ENCODE data around the gene SARS1. TPM values are rescaled to one million over a fixed set of nuclear protein-coding genes. Genes with fewer than 3 reads are reported as not detected.

The SARS1 gene
- total and polyA plus RNA-seq, 2 of the 13 experiments (the other 11 are each of a cell fraction or from before 2014, with no cell fraction given), result 103 to 134 TPM

- TF ChIP-seq ZNF460 (CRISPR knock-in tag; IDR thresholded peaks at IDR 0.05; ENCODE audit: borderline replicate concordance), result no peak
- TF ChIP-seq DMAP1 (CRISPR knock-in tag; IDR thresholded peaks at IDR 0.05), result peak; percentile 40; the same call in 1 of the 2 replicates
- TF ChIP-seq, protein P1, sequence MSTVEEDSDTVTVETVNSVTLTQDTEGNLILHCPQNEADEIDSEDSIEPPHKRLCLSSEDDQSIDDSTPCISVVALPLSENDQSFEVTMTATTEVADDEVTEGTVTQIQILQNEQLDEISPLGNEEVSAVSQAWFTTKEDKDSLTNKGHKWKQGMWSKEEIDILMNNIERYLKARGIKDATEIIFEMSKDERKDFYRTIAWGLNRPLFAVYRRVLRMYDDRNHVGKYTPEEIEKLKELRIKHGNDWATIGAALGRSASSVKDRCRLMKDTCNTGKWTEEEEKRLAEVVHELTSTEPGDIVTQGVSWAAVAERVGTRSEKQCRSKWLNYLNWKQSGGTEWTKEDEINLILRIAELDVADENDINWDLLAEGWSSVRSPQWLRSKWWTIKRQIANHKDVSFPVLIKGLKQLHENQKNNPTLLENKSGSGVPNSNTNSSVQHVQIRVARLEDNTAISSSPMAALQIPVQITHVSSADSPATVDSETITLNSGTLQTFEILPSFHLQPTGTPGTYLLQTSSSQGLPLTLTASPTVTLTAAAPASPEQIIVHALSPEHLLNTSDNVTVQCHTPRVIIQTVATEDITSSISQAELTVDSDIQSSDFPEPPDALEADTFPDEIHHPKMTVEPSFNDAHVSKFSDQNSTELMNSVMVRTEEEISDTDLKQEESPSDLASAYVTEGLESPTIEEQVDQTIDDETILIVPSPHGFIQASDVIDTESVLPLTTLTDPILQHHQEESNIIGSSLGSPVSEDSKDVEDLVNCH (CRISPR knock-in tag; IDR thresholded peaks at IDR 0.05), result no peak
- no peak for TF ChIP-seq ERF (CRISPR knock-in tag; IDR thresholded peaks at IDR 0.05)
- no peak for TF ChIP-seq SNAPC4 (CRISPR knock-in tag; IDR thresholded peaks at IDR 0.05)
- TF ChIP-seq NR2F2 (IDR thresholded peaks at IDR 0.05; ENCODE audit: borderline replicate concordance, low read depth), result no peak
- no peak for TF ChIP-seq MTA3 (CRISPR knock-in tag; IDR thresholded peaks at IDR 0.05)
- TF ChIP-seq GFI1 (CRISPR knock-in tag; IDR thresholded peaks at IDR 0.05; ENCODE audit: borderline replicate concordance), result peak; percentile 93
- no peak for TF ChIP-seq ZNF75D (CRISPR knock-in tag; IDR thresholded peaks at IDR 0.05; ENCODE audit: borderline replicate concordance)
- TF ChIP-seq ZFY (CRISPR knock-in tag; IDR thresholded peaks at IDR 0.05), result no peak
- TF ChIP-seq, protein P2, sequence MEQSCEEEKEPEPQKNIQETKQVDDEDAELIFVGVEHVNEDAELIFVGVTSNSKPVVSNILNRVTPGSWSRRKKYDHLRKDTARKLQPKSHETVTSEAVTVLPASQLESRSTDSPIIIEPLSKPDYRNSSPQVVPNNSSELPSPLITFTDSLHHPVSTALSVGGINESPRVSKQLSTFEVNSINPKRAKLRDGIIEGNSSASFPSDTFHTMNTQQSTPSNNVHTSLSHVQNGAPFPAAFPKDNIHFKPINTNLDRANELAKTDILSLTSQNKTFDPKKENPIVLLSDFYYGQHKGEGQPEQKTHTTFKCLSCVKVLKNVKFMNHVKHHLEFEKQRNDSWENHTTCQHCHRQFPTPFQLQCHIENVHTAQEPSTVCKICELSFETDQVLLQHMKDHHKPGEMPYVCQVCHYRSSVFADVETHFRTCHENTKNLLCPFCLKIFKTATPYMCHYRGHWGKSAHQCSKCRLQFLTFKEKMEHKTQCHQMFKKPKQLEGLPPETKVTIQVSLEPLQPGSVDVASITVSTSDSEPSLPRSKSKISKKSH (CRISPR knock-in tag; IDR thresholded peaks at IDR 0.05; ENCODE audit: borderline replicate concordance), result no peak
- peak; percentile 37; the same call in 1 of the 2 replicates for TF ChIP-seq KAT8 (CRISPR knock-in tag; IDR thresholded peaks at IDR 0.05)
- no peak for TF ChIP-seq ZSCAN5A (CRISPR knock-in tag; IDR thresholded peaks at IDR 0.05; ENCODE audit: borderline replicate concordance)
- TF ChIP-seq, protein P3, sequence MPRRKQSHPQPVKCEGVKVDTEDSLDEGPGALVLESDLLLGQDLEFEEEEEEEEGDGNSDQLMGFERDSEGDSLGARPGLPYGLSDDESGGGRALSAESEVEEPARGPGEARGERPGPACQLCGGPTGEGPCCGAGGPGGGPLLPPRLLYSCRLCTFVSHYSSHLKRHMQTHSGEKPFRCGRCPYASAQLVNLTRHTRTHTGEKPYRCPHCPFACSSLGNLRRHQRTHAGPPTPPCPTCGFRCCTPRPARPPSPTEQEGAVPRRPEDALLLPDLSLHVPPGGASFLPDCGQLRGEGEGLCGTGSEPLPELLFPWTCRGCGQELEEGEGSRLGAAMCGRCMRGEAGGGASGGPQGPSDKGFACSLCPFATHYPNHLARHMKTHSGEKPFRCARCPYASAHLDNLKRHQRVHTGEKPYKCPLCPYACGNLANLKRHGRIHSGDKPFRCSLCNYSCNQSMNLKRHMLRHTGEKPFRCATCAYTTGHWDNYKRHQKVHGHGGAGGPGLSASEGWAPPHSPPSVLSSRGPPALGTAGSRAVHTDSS (CRISPR knock-in tag; conservative IDR thresholded peaks at IDR 0.05), result no peak
- no peak for TF ChIP-seq HNF4G (IDR thresholded peaks at IDR 0.05; ENCODE audit: borderline replicate concordance, low read depth, low read length)
- no peak for TF ChIP-seq HNF4G (CRISPR knock-in tag; IDR thresholded peaks at IDR 0.05; ENCODE audit: borderline replicate concordance, low read depth)
- no peak for TF ChIP-seq ZNF124 (CRISPR knock-in tag; IDR thresholded peaks at IDR 0.05)
These were observed 1.2 kb downstream of the SARS1 start (continued) for GRCh38 chr1:109214695-109215623.

Measured in HepG2 (cell line).